GM10266 (cell line): Measurements from ENCODE around the gene GABBR2.

Source experiments
- DNase-seq: peaks from one replicate; pipeline ENCODE4 v3.0.0; 2012; ENCODE audit errors: extremely low spot score
- TF ChIP-seq, protein P1 (sequence below): IDR thresholded peaks from 2 replicates; pipeline ENCODE4 v1.5.1; 2012; ENCODE audit warnings: mild to moderate bottlenecking, low read depth; ENCODE audit not compliant: control insufficient read depth, insufficient read depth; ENCODE audit errors: missing control alignments

GABBR2 gene

DNA sequence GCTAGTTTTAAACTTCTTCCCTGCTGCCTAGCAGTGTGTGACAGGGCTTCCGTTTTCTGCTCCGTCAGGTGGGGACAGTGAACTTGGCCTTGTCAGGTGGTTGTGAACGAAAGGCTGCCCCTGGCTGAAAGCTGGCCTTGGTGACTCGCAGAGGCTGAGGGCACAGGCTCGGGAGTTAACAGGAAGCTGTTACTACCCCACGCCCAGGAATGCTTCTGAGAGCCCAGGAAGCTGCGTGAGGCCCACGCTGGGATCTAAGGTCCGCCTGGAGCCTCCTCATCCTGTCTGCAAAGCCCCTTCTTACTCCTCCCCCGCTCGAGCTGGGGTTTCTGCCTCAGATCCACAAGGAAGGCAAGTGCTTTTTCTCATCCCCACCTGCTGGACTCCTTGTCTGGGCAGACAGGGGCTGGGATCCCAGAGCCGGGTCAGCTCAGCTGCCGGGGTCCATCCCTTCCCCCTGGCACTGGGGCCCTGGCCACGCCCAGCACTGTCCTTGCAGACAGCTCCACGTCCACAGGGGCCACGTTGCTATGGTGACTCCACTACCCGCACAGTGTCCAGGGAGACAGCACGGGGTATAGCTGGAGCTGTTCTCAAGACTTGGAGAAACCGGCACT is 328.6 kb downstream of the GABBR2 start:
- peak; percentile 21 for DNase-seq
- TF ChIP-seq, protein P1, sequence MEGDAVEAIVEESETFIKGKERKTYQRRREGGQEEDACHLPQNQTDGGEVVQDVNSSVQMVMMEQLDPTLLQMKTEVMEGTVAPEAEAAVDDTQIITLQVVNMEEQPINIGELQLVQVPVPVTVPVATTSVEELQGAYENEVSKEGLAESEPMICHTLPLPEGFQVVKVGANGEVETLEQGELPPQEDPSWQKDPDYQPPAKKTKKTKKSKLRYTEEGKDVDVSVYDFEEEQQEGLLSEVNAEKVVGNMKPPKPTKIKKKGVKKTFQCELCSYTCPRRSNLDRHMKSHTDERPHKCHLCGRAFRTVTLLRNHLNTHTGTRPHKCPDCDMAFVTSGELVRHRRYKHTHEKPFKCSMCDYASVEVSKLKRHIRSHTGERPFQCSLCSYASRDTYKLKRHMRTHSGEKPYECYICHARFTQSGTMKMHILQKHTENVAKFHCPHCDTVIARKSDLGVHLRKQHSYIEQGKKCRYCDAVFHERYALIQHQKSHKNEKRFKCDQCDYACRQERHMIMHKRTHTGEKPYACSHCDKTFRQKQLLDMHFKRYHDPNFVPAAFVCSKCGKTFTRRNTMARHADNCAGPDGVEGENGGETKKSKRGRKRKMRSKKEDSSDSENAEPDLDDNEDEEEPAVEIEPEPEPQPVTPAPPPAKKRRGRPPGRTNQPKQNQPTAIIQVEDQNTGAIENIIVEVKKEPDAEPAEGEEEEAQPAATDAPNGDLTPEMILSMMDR = no peak

GRCh38 chr9:98379572-98379971 is 329.2 kb downstream of the GABBR2 start:
- TF ChIP-seq, protein P1 = no peak
- no peak for DNase-seq

- TF ChIP-seq, protein P1 = no peak
- DNase-seq = no peak
Measured at GRCh38 chr9:98378794-98379193, 329.9 kb downstream of the GABBR2 start.

DNA sequence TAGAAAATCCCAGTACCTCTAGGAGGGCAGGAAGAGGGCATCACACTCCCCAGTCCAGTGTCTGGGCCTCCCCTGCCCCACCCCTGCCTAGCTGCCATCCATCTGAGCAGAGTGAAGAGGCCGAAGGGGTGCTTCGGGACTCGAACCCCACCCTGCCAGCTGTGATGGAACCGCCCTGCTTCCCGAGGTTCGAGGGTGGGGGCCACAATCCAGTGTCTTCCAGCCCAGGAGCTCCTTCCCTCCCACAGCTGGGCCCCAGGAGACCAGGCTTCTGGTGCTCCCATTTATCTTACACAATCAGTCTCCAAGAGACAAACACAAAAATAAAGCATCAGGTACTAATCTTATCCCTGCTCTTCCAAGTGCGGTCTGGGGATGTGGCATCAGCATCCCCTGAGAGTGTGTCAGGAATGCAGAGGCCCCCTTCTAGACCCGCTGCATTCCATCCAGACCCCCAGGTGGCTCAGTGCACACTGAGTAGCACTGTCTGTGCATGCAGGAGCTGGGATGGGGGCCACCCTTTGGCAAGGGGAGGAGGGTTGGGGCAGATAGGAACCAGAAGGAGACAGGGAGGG is 330.4 kb downstream of the GABBR2 start:
- TF ChIP-seq, protein P1 = no peak
- no peak for DNase-seq

- TF ChIP-seq, protein P1 = no peak
- DNase-seq = no peak
Measured at GRCh38 chr9:98375138-98375726, 333.5 kb downstream of the GABBR2 start.

DNA sequence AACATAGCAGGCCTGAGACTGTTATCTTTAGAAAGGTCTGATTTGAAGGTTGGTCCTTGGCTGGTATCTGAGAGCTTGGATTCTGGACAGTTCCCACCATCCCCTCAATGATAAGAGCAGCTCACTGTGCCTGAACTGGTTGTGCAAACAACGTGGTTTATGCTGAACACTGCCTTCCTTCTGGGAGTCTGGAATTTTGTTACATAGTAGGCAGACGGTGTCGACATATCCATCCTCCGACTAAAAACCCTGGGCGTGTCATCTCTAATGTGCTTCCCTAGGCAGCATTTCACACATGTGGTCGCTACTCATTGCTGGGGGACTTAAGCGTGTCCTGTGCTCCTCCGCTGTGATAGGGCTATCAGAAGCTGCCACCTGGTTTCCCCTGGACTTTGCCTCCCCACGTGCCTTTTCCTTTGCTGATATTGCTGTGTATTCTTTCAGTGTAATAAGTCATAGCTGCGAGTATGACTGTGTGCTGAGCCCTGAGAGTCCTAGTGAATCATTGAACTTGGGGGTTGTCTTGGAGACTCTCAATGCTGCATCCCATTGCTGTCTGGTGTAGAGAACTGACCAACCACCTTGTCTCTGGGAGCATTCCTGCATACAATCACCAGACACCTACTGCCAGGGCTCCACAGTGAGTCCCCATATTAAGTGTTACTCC is 334.2 kb downstream of the GABBR2 start:
- DNase-seq = no peak
- TF ChIP-seq, protein P1 = no peak

DNA sequence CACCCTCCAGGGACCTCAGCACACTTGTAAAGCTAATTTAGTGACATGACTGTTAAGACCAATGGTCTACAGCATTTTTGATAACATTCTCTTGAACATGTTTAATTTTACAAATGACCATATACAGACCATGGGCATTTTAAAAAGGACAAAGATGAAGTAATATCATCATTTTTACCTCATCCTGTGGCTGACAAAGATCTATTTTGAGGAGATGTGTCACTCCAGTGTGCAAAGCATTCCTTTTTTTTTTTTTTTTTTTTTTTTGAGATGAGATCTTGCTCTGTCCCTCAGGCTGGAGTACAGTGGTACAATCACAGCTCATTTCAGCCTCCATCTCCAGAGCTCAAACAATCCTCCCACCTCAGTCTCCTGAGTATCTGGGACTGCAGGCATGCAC is 335.1 kb downstream of the GABBR2 start:
- DNase-seq = no peak
- TF ChIP-seq, protein P1 = no peak
